GM10248 (cell line): ENCODE data around the gene NOB1.

Experiments used
- CTCF ChIA-PET: fragments of 300-600 bp; sonication (Branson Sonifier 250); formaldehyde crosslinking; extraction: SDS; loops from one replicate; lab custom pipeline; 2021; ENCODE audit warnings: antibody characterized with exemption; lab: Yijun Ruan, JAX
- POLR2A ChIA-PET: fragments of 350-650 bp; sonication (Branson Sonifier 250); formaldehyde crosslinking; extraction: SDS; loops from one replicate; lab custom pipeline; 2020; ENCODE audit warnings: antibody characterized with exemption; lab: Yijun Ruan, JAX
- DNase-seq: peaks from one replicate; pipeline ENCODE4 v3.0.0; 2012; ENCODE audit errors: extremely low spot score
- CTCF ChIP-seq: IDR thresholded peaks from 2 replicates; pipeline ENCODE4 v1.5.1; 2012; ENCODE audit warnings: mild to moderate bottlenecking, low read depth; ENCODE audit errors: extremely low read depth, missing control alignments, control extremely low read depth

NOB1 gene

GRCh38 chr16:69724414-69724873, 30.3 kb downstream of the NOB1 start:
- no peak for DNase-seq
- CTCF ChIA-PET = interaction anchor here (0.8 to 7.9 kb wide), 8 partner anchors 10 to 331 kb away, joined by 3 to 49 read pairs (median 3); partner anchors contain the start of gene NOB1
- POLR2A ChIA-PET = no interaction called here
- TF ChIP-seq CTCF = no peak

- no peak for DNase-seq
- no peak for TF ChIP-seq CTCF
- ChIA-PET POLR2A (interaction anchor here (0.6 kb wide), 1 partner anchor 119 kb away, joined by 6 read pairs; no protein-coding TSS in a partner anchor), CTCF (interaction anchor here (1.2 to 7.8 kb wide), 3 partner anchors 11 to 33 kb away, joined by 3 to 49 read pairs (median 9); partner anchors contain the start of gene NOB1)
Measured at GRCh38 chr16:69721441-69721957, 33.2 kb downstream of the NOB1 start.

- POLR2A ChIA-PET = interaction anchor here (0.6 kb wide), 1 partner anchor 119 kb away, joined by 6 read pairs; no protein-coding TSS in a partner anchor
Measured at GRCh38 chr16:69720822-69721430, 33.8 kb downstream of the NOB1 start.

GRCh38 chr16:69718111-69718764, 36.5 kb downstream of the NOB1 start:
- ChIA-PET POLR2A (no interaction called here), CTCF (interaction anchor here (0.9 to 1.7 kb wide), 3 partner anchors 10 to 322 kb away, joined by 3 to 11 read pairs (median 6); partner anchors contain the start of gene NOB1)
- no peak for DNase-seq
- no peak for TF ChIP-seq CTCF

More at GRCh38 chr16:69720822-69721430, 33.8 kb downstream of the NOB1 start:
- CTCF ChIA-PET = interaction anchor here (1.2 to 7.8 kb wide), 2 partner anchors 11 to 16 kb away, joined by 3 to 49 read pairs; no protein-coding TSS in a partner anchor
- no peak for TF ChIP-seq CTCF
- DNase-seq = no peak

- no peak for DNase-seq
- CTCF ChIA-PET = interaction anchor here (1.7 kb wide), 2 partner anchors 9 to 37 kb away, joined by 6 to 11 read pairs; partner anchors contain the start of gene NOB1
- no peak for TF ChIP-seq CTCF
- POLR2A ChIA-PET = no interaction called here
Measured at GRCh38 chr16:69717066-69717465, 37.7 kb downstream of the NOB1 start.

- ChIA-PET POLR2A (no interaction called here), CTCF (interaction anchor here (0.7 kb wide), 2 partner anchors 9 to 41 kb away, joined by 3 to 4 read pairs; partner anchors contain the start of gene NOB1)
- no peak for DNase-seq
- TF ChIP-seq CTCF = no peak
Measured at GRCh38 chr16:69712914-69713581, 41.7 kb downstream of the NOB1 start.
